Gastroesophageal sphincter (tissue), 3 donors: ENCODE data around the gene KRTAP3-2.

Experiments used
- CTCF ChIP-seq, 4 experiments: fragments of 200-600 bp in 2 of 4; fragments of 450-650 bp in 2 of 4; sonication (generic) in 1 of 4; IDR thresholded peaks; one replicate each; pipeline ENCODE4 v1.5.1; 2017 to 2019; ENCODE audit warnings: antibody characterized with exemption in 4 of 4, mild to moderate bottlenecking in 2 of 4, moderate library complexity in 2 of 4
- POLR2A ChIP-seq, 2 donors: fragments of 450-650 bp; IDR thresholded peaks; one replicate each; pipeline ENCODE4 v1.6.1; 2017; ENCODE audit warnings: antibody characterized with exemption in 2 of 2, mild to moderate bottlenecking in 2 of 2, moderate library complexity in 1 of 2
- POLR2AphosphoS5 ChIP-seq: sonication (generic); formaldehyde crosslinking; IDR thresholded peaks from one replicate; pipeline ENCODE4 v1.6.1; 2017; ENCODE audit warnings: antibody characterized with exemption

- no peak for TF ChIP-seq CTCF (IDR thresholded peaks at IDR 0.05)
- TF ChIP-seq POLR2AphosphoS5, result no peak
- TF ChIP-seq POLR2A (IDR thresholded peaks at IDR 0.05), result no peak
Measured at GRCh38 chr17:40952661-40953060, 47.0 kb downstream of the KRTAP3-2 start.
